SIG-M5 (cell line): ENCODE measurements around the gene GPC5.
"Not testable (repeated sequence)": the region's sequence is repeated elsewhere in the genome, so short reads cannot be mapped to it uniquely, and the experiment has no call there.

Experiments used
- DNase-seq: peaks from one replicate; lab custom pipeline; 2025; lab: John Stamatoyannopoulos, UW

GPC5 gene

DNA sequence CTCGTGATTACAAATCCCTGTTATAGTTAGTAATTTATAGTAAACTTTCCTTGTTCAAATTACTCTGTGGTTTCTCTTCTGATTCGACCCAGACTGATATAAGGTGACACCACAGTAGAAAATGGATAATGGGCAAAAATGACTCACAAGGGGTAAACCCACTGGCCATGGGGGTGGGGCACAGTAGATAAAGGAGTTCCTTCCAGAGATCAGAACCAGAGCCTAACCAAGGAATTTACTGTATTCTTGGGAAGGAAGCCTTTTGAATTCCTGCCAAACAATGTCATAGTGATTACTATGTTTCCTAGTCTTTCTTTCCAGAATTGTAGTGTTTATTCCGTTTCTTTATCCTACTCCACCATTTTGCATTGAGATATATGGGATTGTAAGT is 29.0 kb upstream of the GPC5 start:
- no peak for DNase-seq

DNA sequence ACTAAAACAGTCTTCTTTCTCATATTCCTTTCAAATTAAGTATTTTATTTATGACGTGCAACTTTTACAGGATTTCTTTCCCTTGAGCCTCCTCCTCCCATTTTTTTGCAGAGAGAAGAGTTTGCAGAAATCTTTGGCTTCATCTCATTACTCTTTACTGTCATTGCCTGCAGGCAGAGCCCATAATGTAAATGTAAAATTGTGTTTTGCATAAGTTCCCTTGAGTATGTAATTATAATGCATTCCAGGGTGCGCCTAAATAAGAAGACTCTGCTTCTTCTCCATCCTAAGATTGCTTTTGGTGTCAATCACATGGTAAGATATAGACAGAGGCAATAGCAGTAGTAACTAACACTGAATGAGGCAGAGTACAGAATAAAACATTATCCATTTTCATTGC is 27.9 kb upstream of the GPC5 start:
- no peak for DNase-seq

DNA sequence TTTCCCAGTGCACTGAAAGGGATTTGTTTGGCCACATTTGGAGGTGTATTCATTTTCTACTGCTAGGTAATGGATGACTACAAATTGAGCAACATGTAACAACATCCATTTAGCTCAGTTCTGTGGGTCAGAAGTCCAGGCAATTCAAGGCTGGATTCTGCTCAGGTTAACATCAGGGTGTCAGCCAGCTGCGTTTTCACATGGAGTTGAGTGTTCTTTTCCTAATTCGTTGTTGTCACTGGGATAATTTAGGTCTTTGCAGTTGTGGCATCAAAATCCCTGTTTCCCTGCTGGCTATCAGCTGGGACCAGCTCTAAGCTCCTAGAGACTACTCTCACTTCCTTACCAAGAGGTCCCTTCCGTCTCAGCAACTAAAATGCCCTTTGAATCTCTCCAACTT is 25.5 kb upstream of the GPC5 start:
- DNase-seq = no peak

DNA sequence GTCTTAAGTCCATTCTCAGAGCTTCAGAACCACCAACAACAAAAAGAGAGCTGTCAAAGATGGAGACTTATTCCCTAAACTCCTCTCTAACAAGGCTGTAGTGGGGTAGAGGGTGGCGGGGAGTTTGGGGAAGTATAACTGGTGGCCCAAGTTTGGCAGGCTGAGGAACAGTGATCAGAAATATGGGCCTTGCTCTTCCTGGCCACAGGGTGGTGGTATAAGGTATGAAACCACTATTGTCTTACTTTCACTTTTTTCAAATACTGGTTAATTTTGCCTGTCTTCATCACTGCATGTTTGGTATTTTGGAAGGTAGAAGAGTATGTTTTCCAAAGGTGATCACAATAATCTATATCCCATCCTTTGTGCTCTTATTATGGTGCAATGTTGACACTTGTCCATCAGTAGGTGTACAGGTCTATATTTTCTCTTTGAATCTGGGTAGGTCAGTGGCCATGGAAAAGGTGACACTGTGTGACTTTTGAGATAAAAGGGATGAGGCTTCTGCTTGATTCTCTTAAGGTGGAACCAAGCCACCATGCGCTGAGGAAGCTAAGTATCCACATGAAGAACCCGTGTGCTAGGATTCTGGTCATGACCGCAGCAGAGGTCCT is 23.2 kb upstream of the GPC5 start:
- DNase-seq = no peak

DNA sequence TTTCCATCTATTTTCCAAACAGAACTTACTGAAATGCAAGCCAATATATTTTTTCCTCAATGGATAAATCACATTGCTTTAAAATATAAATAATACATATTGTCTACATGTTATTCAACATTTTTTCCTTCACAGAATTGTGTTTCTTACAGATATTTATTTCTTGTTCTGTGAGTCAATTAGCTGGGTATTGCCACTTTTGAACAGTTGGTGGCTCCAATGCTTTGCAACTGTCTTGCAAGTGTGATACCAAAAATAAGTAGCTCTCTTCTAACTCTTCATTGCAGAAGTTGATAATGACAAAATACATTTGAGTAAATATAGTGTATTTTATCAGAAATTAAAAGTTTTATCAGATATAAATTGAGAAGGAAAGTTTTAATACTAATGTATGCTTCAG is 17.1 kb upstream of the GPC5 start:
- DNase-seq = no peak

DNA sequence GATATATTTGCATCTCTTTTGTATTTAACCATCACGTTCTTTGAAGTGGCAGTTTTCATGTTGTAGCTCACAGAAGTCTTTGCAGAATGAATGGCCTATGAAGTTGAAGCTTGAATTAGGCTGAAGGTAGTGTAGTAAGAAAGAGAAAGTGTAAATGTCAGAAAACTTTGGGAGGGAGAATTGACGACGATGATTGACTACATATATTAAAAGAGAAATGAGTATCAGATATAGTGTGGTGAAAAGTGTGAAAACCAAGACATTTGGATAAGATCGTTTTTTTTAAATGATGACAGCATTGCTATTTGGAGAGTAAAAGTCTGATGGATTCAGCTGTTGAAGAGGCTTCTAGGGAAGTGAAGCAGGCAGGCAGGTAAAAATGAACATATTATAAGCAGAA is 14.6 kb upstream of the GPC5 start:
- DNase-seq = no peak

DNA sequence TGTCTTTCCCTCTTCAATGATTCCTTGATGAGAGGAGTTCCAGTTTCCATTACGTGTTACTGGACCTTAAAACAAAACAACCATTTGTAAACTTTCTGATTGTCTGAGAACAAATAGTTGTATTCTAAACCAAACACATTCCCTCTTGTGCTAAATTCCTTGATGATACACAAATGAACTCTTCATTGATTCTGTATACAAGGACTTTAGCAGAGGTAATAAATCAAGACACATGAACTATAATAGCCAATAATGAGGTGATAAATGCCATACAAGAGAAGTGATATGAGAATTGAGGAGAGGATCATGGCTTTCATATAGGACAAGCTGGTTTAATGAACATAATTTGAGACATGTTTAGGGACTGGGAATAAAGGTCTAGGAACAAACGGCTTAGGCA is 13.5 kb upstream of the GPC5 start:
- no peak for DNase-seq

DNA sequence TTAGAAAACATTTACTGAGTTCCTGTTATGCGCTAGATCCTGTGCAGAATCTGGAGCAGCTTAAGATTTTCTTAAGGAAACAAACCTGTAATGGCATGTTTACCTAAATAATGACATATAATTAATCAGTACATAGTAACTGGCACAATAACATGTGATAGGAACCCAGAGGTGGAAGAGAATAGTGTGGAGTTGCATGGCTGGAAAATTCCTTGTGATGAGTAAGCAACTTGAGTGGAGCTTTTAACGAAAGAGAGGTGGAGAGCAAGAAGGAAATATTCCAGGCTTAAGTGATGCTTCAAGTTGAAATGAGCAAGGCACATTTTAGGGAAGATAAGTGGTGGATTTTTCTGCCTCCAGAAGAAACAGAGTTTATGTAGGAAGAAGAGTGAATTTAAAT is 9.2 kb upstream of the GPC5 start:
- no peak for DNase-seq

DNA sequence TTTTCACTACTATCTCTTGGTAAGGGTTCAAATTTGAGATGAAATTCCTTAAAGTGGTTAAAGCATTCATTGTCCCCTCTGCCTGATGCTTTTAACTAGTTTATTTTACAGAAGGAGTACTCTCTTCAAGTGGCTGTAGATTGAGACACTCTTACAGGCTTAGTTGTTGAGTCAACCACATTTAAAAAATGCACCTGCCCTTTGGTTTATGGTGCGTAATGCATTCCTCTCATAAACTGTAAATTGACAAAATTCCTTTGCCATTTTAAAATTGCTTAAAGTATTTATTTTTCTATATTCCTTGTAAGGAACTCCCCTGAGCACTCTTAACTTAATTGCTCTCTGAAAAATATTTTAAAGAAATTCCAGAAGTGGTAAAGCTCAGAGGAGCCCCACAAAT is 826 bp upstream of the GPC5 start:
- DNase-seq = no peak

DNA sequence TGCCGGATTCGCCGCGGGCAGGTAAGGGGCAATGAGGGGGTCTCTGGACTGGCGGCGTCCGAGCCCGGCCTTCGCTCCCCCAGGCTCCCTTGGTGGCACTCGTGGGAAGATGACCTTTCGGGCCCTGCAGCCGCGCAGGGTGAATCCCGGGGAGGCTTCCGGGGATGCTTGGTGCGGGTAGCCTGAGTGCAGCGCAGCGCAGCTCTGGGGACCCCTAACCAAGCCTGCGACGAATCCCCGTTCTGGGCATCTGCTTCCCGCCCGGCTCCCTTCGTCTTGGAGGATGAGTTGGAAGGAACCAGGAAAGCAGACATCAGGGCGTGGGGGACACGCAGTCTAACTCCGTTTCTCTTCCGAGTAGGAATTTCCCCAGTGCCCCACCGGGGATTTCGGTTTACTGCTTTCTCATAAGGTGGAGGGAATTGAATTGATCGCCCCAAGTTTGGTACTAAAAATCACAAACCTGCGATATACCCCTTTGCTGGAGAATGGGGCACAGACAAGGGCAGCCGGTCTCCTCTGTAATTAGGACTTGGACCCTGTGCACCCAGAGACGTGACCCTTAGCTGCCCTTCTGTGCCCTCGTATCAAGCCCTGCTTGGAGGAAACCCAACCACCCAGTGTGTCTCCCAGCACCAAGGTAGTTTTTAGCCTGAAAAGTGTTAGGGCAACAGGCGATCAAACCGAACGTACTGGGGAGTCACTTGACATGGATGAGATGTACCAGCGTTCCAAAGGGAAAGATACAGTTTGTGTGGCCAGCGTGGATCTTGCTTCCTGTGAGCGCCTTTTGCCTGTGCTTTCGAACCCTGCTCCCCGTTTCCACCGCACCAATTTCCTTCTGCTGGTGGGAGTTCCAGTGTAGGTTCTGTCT is 1.0 kb downstream of the GPC5 start:
- DNase-seq = no peak

DNA sequence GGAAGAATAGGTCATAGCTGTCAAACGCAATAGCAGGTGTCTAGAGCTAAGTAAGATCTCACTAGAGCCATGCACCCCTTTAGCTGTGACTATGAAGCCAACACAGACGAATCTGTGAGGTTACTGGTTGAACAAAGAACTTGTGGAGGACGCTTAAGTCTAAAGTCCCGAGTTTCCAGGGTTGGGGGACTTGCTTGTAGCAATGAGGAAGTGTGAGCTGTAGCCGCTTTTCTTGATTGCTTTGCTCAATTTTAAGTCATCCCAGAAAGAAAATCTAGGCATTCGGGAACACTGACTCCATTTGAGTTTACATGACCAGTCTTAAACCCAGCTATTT is 1.6 kb downstream of the GPC5 start:
- DNase-seq = no peak

DNA sequence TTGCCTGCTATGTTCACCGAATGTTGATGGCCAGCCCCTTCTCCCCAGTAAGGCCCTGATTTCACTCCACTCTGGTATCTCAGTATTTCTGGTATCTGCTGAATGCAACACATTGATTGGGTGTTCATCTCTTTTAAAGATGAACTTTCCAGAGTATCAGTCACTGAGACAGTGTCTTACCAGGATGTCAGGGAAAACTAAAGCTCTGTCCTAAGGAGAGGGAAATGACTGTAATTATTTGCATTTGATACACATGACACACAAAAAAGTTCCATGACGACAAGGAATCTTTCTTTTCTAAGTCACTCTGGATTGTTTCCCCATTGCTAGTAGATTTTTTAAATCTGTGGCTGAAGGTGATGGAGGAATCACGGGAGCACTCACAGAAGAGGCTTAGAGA is 2.2 kb downstream of the GPC5 start:
- DNase-seq = no peak

DNA sequence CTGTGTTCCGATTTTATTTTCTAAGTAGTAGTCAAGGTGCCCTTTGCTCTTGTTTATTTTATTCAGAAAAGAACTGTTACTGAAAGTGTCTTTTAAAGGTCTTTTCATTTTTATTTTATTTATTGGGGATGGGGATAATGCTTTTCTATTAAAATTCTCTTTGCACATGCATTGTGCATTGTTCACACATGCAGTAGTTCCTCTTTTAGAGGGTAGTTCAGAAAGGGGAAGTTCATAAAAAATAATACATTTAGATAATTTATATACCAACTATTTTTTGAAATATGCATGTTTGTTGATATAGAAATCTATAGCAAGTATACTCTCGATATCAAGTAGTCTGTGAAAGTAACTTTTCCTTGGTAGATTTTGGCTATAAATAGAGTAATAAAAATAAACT is 3.5 kb downstream of the GPC5 start:
- DNase-seq = no peak

DNA sequence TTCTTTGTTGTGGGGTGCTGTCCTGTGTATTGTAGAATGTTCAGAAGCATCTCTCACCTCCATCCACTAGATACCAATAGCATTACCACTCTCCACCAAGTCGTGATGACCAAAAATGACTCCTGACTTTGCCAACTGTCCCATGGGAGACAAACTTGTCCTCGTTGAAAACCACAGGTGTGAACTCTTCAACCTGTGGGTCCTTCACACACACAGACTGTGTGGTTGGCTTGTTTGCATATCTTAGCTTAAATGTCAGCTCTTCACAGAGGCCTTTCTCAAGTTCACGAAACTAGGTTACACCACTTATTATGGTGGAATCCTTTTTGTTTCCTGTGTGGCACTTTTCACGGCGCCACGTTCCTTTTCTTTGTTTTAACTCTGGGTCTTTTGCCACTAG is 6.8 kb downstream of the GPC5 start:
- DNase-seq = no peak

DNA sequence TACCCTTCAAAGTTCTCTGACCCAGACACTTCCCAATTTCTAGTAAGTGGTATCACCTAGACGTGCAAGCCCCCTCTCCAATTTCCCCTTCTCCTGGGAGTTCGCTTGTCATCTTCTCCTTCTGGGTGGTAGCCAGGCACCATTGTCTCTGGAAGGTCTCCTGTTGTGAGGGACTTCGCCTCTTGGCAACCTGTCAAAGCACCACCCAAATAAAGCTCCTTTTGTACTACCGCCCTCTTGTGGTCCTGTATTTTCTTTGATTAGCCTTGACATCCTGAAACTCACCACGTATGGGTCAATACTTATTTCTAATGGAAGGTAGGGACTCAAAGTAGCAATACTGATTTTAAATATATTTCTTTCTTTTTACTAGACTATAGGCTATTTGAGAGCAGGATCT is 8.2 kb downstream of the GPC5 start:
- DNase-seq = no peak

DNA sequence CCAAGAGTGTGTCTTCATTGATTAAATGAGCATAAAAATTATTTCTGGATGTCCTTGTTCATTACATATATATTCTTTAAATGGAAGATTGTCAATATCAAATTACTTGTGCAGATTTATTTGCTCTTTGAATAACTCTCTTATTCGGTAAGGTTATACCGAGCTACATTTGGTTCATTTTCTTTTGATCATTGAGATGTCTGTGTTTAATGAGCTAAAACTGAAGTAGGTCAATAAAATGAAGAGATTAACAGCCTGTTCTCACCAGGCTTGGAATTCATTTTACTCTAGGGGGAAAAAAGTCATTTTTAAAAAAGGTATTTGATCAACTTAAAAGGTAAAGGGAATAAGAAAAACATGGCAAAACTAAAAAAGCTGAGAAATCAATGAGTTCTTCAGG is 10.6 kb downstream of the GPC5 start:
- no peak for DNase-seq

DNA sequence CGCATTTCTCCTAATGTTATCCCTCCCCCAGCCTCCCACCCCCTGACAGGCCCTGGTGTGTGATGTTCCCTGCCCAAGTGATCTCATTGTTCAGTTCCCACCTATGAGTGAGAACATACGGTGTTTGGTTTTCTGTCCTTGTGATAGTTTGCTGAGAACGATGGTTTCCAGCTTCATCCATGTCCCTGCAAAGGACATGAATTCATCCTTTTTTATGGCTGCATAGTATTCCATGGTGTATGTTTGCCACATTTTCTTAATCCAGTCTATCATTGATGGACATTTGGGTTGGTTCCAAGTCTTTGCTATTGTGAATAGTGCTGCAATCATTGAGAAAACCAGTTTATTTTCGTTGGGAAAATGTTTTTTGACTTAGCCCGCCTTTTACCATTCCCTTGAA is 18.2 kb downstream of the GPC5 start:
- not testable (repeated sequence) for DNase-seq

DNA sequence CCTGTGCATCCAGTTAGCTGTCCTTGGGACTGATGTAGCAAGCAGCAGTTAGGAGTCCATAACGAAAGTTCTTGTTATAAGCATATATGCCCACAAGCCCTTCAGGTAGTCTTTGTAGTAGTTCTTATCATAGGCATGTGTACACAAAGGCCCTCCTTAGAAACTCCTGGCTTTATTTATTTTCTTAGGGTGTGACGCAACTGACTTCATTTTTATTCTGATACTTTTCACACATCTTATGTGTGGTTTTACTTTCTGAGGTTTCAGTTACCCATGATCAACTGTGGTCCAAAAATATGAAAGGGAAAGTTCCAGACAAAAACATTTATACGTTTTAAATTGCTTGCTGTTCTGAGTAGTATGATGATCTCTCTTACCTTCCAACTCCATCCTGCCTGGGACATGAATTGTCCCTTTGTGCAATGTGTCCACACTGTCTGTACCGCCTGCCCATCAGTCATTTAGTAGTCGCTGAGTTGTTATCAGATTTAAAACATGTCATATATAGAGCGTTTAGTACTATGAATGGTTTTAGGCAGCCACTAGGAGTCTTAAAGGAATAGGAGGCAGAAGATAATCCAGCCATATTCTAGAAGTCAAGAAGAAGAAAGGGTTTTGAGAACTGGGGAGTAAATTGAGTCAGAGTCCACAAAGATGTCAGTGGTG is 19.4 kb downstream of the GPC5 start:
- no peak for DNase-seq

DNA sequence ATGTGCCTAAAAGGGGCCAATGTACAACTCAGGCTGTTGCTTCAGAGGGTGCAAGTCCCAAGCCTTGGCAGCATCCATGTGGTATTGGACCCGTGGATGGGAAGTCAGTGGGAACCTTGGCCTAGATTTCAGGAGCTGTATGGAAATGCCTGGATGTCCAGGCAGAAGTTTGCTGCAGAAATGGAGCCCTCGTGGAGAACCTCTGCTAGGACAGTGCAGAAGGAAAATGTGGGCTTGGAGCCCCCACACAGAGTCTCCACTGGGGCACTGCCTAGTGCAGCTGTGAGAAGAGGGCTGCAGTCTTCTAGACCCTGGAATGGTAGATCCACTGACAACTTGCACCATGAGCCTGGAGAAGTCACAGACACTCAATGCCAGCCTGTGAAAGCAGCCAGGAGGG is 28.5 kb downstream of the GPC5 start:
- no peak for DNase-seq

DNA sequence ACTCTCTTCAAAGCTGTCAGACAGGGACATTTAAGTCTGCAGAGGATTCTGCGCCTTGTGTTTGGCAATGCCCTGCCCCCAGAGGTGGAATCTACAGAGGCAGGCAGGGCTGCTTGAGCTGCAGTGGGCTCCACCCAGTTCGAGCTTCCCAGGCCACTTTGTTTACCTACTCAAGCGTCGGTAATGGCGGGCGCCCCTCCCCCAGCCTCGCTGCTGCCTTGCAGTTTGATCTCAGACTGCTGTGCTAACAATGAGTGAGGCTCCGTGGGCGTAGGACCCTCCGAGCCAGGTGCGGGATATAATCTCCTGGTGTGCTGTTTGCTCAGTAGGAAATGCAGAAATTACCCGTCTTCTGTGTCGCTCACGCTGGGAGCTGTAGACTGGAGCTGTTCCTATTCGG is 40.3 kb downstream of the GPC5 start:
- DNase-seq = not testable (repeated sequence)

DNA sequence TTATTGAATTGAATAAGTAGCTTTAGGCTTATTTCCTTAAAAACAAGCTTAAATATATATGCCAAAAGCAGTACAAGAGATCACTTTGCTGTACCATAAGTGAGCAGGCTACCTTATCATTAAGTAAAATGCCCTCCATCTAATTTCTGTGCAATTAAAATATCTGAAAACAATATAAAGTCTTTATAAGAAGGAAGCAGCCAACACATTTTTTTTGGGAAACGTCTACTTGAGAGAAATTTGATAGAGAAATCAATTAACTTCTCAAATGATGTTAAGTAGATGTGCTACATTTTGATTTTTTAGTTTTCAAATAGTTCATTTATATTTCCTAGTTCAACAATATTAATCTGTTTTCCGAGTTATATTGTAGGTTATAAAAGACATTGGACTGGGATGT is 52.5 kb downstream of the GPC5 start:
- DNase-seq = no peak

DNA sequence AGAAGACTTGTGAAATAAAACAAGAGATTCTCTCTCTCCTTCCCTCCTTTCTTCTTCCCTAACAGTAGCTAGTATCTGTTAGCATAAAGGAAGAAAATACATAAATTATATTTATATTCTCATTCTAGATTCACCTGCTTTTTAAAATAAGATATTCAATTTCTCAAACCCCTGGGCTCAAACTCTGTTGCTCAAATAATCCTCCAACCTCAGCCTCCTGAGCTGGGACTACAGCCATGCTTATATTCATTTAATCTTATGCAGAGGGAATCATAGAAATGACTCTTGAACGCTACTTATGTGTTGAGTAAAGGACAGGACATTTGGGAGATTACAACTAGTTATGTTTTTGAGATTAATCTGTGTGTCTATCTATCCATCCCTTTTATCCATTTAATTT is 56.2 kb downstream of the GPC5 start:
- DNase-seq = no peak

DNA sequence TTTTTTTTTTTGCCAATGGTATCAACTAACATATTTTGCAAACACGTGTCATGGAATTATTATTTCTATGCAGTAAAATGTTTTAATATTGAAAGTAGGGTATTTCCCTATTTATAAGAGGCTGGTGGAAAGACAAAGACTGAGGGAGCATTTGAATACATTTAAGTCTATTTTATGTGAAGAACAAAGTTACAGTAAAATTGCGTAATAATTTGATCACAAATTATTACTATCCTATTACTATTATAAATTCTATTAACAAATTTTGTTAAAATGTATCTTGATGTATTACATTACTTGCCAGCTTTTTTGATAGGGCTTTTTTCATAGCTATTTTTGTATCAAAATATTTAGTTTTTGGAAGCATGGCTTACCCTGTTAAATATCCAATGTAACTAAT is 58.4 kb downstream of the GPC5 start:
- DNase-seq = no peak

DNA sequence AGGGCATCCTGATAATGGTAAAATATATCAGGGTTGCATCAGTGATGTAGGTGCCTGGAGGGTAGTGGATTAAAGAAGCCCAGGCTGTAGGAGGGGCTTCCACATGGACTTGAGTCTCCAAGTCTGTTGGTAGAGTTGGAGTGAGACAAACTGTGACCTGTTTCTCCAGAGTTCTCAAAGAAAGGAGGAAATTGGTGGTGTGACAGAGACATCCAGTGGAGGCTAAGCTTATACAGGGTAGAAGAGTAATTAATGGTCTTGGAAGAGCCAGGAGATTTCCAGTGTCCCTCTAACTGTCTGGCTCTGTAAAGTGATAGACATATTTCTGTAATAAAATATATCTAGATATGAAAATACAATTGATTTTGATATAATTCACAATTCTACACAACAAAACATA is 61.1 kb downstream of the GPC5 start:
- no peak for DNase-seq
